ENCODE results near the gene ORM1.
A peak's percentile ranks its signal among the peaks of the same experiment; 100 is the strongest.
"Not testable (repeated sequence)": the region's sequence is repeated elsewhere in the genome, so short reads cannot be mapped to it uniquely, and the experiment has no call there.

Gene ORM1

DNA sequence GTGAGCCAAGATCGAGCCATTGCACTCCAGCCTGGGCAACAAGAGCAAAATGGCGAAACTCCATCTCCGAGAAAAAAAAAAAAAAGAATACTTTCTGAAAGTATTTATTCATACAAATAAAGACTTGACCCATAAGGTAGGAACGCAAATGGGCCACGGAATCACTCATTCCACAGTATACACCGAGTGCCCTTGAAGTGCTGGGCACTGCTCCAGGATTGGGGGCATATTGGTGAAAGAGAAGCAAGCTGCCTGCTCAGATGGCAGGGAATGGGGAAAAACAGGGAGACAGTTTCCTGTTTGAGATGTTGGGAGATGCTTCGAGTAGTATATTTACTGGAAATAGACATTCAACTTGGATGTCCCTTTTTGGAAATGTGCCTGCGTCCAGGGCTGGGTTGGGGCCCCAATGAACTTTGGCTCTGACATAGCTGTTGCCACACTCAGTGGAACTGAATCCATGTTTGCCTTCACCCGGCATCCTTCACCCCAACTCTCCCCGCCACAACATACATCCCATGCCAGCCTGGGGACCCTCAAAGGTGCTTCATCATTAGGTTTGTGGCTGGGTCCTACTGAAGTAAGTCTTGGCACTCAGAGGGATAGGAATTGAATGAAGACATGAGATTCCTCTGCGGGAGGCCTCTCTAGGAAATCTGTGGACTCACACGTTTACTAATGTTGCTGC is 6.2 kb downstream of the ORM1 start:
- ATAC-seq (replicated peaks); H3K27ac Mint-ChIP-seq; H3K9me3 Mint-ChIP-seq; H3K27me3 Mint-ChIP-seq; H3K4me3 Mint-ChIP-seq; DNase-seq: not testable (repeated sequence)
- Mint-ChIP-seq H3K4me1 (ENCODE audit: low read depth in 2 of 2) (peaks cover 16 to 22% of the 10 kb centered on the region in 2 donors), H3K36me3 (ENCODE audit: insufficient read depth) (peaks cover 13% of the 10 kb centered on the region)

DNA sequence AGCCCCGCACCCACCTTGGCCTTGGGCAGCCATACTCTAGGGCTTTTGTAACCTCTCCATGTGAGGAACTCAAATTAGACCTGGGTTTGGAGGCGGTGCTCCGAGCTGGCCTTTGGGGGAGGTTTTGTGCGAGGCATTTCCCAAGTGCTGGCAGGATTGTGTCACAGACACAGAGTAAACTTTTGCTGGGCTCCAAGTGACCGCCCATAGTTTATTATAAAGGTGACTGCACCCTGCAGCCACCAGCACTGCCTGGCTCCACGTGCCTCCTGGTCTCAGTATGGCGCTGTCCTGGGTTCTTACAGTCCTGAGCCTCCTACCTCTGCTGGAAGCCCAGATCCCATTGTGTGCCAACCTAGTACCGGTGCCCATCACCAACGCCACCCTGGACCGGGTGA is 6.7 kb downstream of the ORM1 start, which contains the start of gene ORM2:
ORM2 (plus strand) TSS at position 245 of the 398 bp plus-strand sequence; CDS start at position 281, 36 bp downstream.
- not testable (repeated sequence) for H3K27me3 Mint-ChIP-seq; ATAC-seq (replicated peaks); H3K9me3 Mint-ChIP-seq; H3K4me3 Mint-ChIP-seq; DNase-seq
- peaks cover 16 to 22% of the 10 kb centered on the region in 2 donors for H3K4me1 Mint-ChIP-seq (ENCODE audit: low read depth in 2 of 2)
- H3K36me3 Mint-ChIP-seq (ENCODE audit: insufficient read depth): peaks cover 17% of the 10 kb centered on the region
- H3K27ac Mint-ChIP-seq: peak within 1 kb of the TSS in 1 of 2 donors; percentile 46

DNA sequence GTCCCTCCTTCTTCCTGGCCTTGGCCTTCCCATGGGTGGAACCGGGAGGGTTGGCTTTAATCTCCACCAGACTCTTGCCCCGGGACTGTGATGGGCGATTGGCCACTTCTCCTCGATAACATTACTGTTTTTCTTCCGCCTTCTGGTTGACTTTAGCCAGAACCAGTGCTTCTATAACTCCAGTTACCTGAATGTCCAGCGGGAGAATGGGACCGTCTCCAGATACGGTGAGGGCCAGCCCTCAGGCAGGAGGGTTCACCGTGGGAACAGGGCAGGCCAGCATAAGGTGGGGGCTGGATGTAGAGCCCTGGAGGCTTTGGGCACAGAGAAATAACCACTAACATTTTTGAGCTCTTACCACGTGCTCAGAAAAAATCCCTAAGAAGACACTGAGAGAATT is 7.7 kb downstream of the ORM1 start:
- H3K27ac Mint-ChIP-seq: peak overlapping the region; percentile 46 to 88

DNA sequence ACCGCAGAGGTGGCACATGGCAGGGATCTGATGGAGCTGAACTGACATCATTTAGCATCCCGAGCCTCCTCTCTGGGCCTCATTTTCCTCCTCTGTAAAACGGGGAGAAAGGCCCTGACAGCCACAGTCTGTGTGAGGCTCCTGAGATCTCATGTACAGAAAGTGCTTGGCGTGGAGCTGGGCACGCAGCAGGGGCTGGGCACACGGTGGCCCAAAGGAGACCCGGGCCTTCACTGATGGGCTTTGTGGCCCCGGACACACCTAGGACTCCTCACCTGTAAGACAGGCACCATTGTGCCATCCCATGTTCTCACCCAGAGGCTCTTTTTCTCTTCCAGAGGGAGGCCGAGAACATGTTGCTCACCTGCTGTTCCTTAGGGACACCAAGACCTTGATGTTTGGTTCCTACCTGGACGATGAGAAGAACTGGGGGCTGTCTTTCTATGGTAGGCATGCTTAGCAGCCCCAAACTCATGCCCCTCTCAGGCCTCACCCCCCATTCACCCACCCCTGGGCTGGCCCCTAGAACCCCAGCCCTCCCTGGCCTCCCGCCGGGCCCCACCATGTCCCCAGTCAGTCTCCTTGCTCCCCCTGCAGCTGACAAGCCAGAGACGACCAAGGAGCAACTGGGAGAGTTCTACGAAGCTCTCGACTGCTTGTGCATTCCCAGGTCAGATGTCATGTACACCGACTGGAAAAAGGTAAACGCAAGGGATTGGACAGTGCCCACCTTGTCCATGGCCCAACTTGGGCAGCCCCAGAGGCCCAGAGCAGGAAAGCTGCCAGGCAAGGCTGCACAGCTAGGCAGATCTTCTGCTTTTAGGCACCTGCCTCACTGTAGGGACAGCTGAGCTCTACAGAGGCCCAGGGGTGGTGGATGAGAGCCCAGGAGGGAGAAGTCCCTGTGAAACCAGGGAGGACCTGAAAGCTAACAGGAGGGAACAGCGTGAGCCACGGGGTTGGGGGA is 8.6 kb downstream of the ORM1 start:
- H3K4me1 Mint-ChIP-seq (ENCODE audit: low read depth in 2 of 2): peaks cover 17 to 22% of the 10 kb centered on the region in 2 donors
- peak; percentile 6 for ATAC-seq (replicated peaks)
- not testable (repeated sequence) for DNase-seq, H3K9me3 Mint-ChIP-seq, H3K27me3 Mint-ChIP-seq
- H3K36me3 Mint-ChIP-seq (ENCODE audit: insufficient read depth): peaks cover 36% of the 10 kb centered on the region
- H3K4me3 Mint-ChIP-seq: peak overlapping the region in 1 of 2 donors; percentile 13
- H3K27ac Mint-ChIP-seq: peak overlapping the region; percentile 46 to 88

More for the DNA sequence above, 7.7 kb downstream of the ORM1 start:
- no peak for DNase-seq
- ATAC-seq (replicated peaks): no peak
- peaks cover 27% of the 10 kb centered on the region for H3K36me3 Mint-ChIP-seq (ENCODE audit: insufficient read depth)
- H3K4me3 Mint-ChIP-seq: no peak overlapping the region
- H3K4me1 Mint-ChIP-seq (ENCODE audit: low read depth in 2 of 2): peaks cover 17 to 22% of the 10 kb centered on the region in 2 donors
- no peaks in the 10 kb centered on the region for H3K9me3 Mint-ChIP-seq
- H3K27me3 Mint-ChIP-seq: no peaks in the 10 kb centered on the region

DNA sequence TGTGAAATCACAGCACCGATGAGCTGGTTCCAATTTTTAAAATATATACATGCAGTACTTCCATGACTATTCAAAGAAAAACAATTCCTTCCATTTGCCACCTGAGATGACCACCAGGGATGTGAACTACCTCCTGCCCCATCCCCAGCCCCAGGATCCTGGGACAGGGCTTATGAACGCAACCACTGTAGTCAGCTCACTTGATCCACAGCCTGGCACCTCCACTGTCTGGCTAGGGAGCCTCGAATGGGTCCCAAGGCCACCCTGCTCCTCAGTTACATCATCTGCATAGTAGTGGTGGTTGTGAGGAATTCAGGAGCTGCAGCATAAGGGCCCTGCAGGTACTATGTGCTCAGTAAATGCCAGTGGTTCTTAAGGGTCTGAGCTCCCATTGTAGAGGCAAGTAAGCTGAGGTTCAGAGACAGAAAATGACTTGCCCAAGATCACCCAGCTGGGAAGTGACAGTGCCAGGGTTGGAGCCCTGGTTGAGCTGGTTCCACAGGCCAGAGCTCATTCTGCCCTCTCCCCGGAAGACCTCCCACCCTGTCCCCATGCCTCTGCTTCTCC is 9.7 kb downstream of the ORM1 start:
- H3K36me3 Mint-ChIP-seq (ENCODE audit: insufficient read depth): peaks cover 46% of the 10 kb centered on the region
- not testable (repeated sequence) for H3K9me3 Mint-ChIP-seq, H3K27me3 Mint-ChIP-seq, DNase-seq
- peak; percentile 44 for ATAC-seq (replicated peaks)
- peak overlapping the region in 1 of 2 donors; percentile 31 for H3K4me3 Mint-ChIP-seq
- peak overlapping the region; percentile 46 to 88 for H3K27ac Mint-ChIP-seq
- H3K4me1 Mint-ChIP-seq (ENCODE audit: low read depth in 2 of 2): peaks cover 17 to 22% of the 10 kb centered on the region in 2 donors

DNA sequence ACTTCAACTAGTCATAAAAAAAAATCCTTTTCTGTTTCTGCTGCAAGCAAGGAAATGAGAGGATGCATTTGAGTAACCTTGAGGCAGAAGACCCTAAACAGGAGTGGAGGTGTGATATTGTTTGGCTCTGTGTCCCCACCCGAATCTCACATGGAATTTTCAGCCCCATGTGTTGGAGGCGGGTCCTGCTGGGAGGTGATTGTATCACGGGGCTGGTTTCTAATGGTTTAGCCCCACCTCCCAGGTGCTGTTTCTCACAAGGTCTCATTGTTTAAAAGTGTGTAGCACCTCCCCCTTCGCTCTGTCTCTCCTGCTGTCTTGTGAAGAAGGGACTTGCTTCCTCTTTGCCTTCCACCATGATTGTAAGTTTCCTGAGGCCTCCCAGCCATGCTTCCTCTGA is 10.8 kb downstream of the ORM1 start:
- peaks cover 19 to 27% of the 10 kb centered on the region in 2 donors for H3K4me1 Mint-ChIP-seq (ENCODE audit: low read depth in 2 of 2)
- not testable (repeated sequence) for H3K27me3 Mint-ChIP-seq; H3K9me3 Mint-ChIP-seq; DNase-seq; H3K4me3 Mint-ChIP-seq; ATAC-seq (replicated peaks); H3K27ac Mint-ChIP-seq
- peaks cover 57% of the 10 kb centered on the region for H3K36me3 Mint-ChIP-seq (ENCODE audit: insufficient read depth)

DNA sequence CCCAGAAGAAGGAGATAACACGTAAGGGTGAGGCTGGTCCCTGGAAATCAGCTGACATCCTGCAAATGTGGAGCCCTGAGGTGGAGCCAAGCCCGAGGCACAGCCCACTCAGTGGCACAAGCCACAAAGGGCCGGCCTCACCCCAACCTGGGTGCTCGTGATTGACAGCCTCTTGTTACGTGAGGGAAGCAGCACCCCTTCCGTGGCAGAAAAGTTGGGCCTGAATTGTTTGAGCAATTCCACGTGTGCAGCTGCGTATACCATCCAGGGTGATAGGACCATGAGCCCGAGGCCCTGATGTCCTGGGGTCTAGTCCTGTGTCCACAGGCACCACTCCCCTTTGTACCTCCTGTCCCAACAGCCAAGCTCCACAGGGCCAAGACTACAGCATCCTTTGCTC is 11.6 kb downstream of the ORM1 start:
- ATAC-seq (replicated peaks) (no peak), DNase-seq (no peak)
- Mint-ChIP-seq H3K27ac (peak overlapping the region in 1 of 2 donors; percentile 4), H3K36me3 (ENCODE audit: insufficient read depth) (peaks cover 65% of the 10 kb centered on the region), H3K4me1 (ENCODE audit: low read depth in 2 of 2) (peaks cover 19 to 27% of the 10 kb centered on the region in 2 donors), H3K27me3 (no peaks in the 10 kb centered on the region), H3K9me3 (no peaks in the 10 kb centered on the region), H3K4me3 (no peak overlapping the region)

DNA sequence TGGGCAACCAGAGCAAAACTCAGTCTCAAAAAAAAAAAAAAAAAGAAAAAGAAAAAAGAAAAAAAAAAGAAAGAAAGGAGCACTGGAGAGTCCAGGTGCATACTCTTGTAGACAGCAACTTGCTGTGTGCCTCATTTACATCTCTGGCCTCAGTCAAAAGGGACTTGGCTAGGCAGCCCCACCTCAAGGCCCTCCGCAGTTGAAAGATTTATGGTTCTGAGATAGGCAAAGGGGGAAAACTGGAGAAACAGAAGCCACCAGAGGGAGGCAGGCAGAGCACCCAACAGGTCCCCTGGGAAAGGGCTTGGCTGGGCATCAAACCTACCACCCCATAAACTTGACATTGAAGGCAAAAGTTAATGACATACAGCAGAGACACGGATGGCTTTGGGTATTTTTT is 12.8 kb downstream of the ORM1 start:
- H3K27ac Mint-ChIP-seq: peak overlapping the region in 1 of 2 donors; percentile 16
- H3K36me3 Mint-ChIP-seq (ENCODE audit: insufficient read depth): peaks cover 74% of the 10 kb centered on the region

DNA sequence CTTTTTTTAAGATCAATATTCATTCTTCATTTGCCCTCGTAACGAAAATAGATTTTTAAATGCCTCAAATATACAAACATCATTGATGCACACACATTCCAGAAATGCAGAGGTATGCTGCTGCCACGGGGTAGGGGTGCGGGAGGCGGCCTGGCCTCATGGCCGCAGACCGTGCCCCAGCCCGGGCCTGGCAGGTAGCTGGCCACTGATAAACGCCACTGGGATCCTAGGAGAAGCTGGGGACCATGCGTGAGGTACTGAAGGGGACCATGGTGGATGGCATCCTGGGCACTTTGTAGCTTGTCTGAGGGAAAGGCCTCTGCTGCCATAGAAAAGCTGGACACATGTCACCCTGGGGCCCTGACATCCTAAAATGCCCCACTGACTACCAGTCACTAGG is 13.3 kb downstream of the ORM1 start:
- H3K9me3 Mint-ChIP-seq: no peaks in the 10 kb centered on the region
- DNase-seq: no peak
- H3K36me3 Mint-ChIP-seq (ENCODE audit: insufficient read depth): peaks cover 78% of the 10 kb centered on the region
- ATAC-seq (replicated peaks): no peak
- H3K4me1 Mint-ChIP-seq (ENCODE audit: low read depth in 2 of 2): peaks cover 21 to 28% of the 10 kb centered on the region in 2 donors
- no peaks in the 10 kb centered on the region for H3K27me3 Mint-ChIP-seq
- H3K4me3 Mint-ChIP-seq: no peak overlapping the region
- peak overlapping the region in 1 of 2 donors; percentile 16 for H3K27ac Mint-ChIP-seq

More for the DNA sequence above, 12.8 kb downstream of the ORM1 start:
- H3K27me3 Mint-ChIP-seq: no peaks in the 10 kb centered on the region
- peaks cover 24 to 30% of the 10 kb centered on the region in 2 donors for H3K4me1 Mint-ChIP-seq (ENCODE audit: low read depth in 2 of 2)
- DNase-seq (no peak), ATAC-seq (replicated peaks) (no peak)
- no peaks in the 10 kb centered on the region for H3K9me3 Mint-ChIP-seq
- H3K4me3 Mint-ChIP-seq: no peak overlapping the region

DNA sequence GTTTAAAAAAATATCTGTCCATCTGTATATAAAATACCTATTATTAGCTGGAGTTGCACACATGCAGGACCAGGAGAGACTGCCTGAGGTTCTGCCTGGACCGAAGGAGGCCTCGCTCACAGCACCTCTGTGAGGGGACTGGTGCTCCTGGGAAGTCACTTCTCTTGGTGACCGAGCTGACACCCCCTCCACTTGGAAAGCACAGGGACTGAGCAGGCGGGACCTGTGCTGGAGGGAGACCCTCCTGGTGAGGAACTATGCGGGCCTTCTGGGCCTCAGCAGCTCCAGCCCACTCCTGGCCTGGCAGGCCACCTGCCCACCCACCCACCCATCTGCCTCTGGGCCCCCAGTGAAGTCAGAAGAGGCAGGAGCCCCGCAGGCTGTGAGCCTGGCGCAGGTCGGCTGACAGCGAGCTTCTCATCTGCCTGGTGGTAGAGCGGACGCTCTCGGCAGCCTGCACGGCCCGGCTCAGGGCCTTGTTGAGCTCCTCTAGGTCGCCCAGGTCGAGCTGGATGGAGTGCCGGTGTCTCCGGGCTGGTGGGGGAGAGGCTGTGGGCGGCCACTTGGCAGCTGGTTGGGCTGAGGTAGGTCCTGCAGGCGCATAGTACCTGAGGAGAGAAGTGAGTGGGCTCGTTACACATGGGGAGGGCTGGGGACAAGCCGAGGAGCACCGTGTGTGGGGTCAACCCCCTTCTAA is 13.9 kb downstream of the ORM1 start:
- ATAC-seq (replicated peaks) (no peak), DNase-seq (no peak)
- Mint-ChIP-seq H3K27ac (peak overlapping the region in 1 of 2 donors; percentile 80), H3K9me3 (no peaks in the 10 kb centered on the region), H3K36me3 (ENCODE audit: insufficient read depth) (peaks cover 83% of the 10 kb centered on the region), H3K4me3 (peak overlapping the region in 1 of 2 donors; percentile 19), H3K27me3 (no peaks in the 10 kb centered on the region), H3K4me1 (ENCODE audit: low read depth in 2 of 2) (peaks cover 17 to 27% of the 10 kb centered on the region in 2 donors)

DNA sequence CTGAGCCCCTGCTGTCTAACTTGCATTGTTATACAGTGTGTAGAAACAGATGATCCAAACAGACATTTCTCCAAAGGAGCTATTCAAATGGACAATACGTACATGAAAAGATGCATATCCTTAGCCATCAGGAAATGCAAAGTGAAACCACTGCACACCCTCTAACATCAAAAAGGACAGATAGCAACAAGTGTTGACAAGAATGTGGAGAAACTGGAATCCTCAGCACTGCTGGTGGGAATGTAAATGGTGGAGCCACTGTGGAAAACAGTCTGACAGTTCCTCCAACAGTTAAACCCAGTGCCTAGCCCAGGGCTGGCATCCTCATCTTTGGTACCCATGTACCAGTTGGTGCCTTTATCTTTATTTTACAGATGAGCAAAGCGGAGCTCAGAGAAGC is 15.3 kb downstream of the ORM1 start:
- H3K9me3 Mint-ChIP-seq: no peaks in the 10 kb centered on the region
- H3K4me3 Mint-ChIP-seq: no peak overlapping the region
- H3K27ac Mint-ChIP-seq: peak overlapping the region; percentile 49 to 80
- no peaks in the 10 kb centered on the region for H3K27me3 Mint-ChIP-seq
- peaks cover 14 to 25% of the 10 kb centered on the region in 2 donors for H3K4me1 Mint-ChIP-seq (ENCODE audit: low read depth in 2 of 2)
- no peak for DNase-seq
- no peak for ATAC-seq (replicated peaks)
- peaks cover 85% of the 10 kb centered on the region for H3K36me3 Mint-ChIP-seq (ENCODE audit: insufficient read depth)

DNA sequence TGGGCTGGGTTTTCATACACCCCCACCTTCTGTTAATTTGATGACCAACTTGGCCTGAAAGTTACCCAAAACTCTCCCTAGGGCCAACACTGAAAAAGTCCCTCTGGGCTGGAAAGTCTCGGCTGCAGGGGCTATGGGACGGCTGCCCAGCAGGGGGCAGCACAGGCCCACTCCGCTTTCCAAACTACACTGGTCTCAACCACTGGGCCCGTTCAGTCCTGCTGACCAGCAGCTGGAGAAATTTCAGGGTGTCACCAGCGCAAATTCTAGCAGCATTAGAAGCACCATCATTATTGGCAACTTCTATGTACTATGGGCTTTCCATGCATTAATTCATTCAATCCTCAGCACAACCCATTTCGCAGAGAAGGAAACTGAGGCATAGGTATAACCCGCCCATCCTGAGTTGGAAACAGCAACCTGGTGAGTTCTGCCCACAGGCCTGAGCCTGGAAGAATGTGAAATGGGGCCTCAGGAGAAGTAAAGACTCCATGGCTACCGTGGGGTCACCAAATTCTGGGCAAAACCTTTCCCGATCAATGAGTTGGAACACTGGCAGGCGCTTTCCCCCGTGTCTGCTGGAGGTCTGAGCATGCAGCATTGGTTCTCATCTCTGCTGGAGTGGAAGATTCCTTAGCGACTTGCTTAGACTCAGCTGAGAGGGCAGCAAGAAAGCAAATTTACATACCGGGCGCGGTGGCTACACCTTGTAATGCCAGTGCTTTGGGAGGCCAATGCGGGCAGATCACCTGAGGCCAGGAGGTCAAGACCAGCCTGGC is 16.4 kb downstream of the ORM1 start:
- Mint-ChIP-seq H3K36me3 (ENCODE audit: insufficient read depth) (peaks cover 96% of the 10 kb centered on the region), H3K27me3 (no peaks in the 10 kb centered on the region), H3K4me1 (ENCODE audit: low read depth in 2 of 2) (peaks cover 14 to 31% of the 10 kb centered on the region in 2 donors), H3K4me3 (no peak overlapping the region), H3K27ac (peak overlapping the region; percentile 46 to 56), H3K9me3 (no peaks in the 10 kb centered on the region)
- ATAC-seq (replicated peaks) (peak; percentile 73), DNase-seq (peak; percentile 42 to 53 (median 51))

Measured in effector memory CD8-positive, alpha-beta T cell (primary cell).